A549 (cell line): ENCODE measurements around the gene CAPN2. TPM values are rescaled to one million over a fixed set of nuclear protein-coding genes. Genes with fewer than 3 reads are reported as not detected.

Experiments
- ATAC-seq, 2 experiments: fragments of 200-7000 bp in 1 of 2; fragments of >200 bp in 1 of 2; cut with Nextera tagmentation in 1 of 2; cut with Tn5 transposase in 1 of 2; 3 replicates each; pipeline versions ENCODE4 v1.8.0 to v1.9.1; 2018 to 2020; ENCODE audit warnings: mild to moderate bottlenecking in 1 of 2, moderate library complexity in 1 of 2
- CTCF ChIA-PET: fragments of 300-600 bp; sonication (Branson Sonifier 250); formaldehyde crosslinking; extraction: SDS; loops from one replicate; lab custom pipeline; 2021; ENCODE audit warnings: antibody characterized with exemption, inconsistent platforms; lab: Yijun Ruan, JAX
- POLR2A ChIA-PET: fragments of 350-600 bp; formaldehyde crosslinking; extraction: SDS; loops from one replicate; lab custom pipeline; 2021; ENCODE audit warnings: antibody characterized with exemption, inconsistent platforms; lab: Yijun Ruan, JAX
- DNase-seq, 2 experiments: peaks; one replicate each; pipeline versions ENCODE4 v3.0.0 to v3.0.0-alpha.2; 2011 to 2016; ENCODE audit warnings: low read depth in 1 of 2, low spot score in 1 of 2
- FAIRE-seq: peaks from 2 replicates; lab custom pipeline; 2011; peaks lifted over from hg19 to GRCh38; lab: Jason Lieb, UNC
- H3K27ac ChIP-seq, 2 experiments: fragments of >200 bp; sonication (Bioruptor Twin); formaldehyde crosslinking; 3 replicates each; pipeline ENCODE4 v1.5.1; 2016 to 2017
- H3K4me1 ChIP-seq: fragments of >200 bp; sonication (Bioruptor Twin); formaldehyde crosslinking; 3 replicates; pipeline ENCODE4 v1.6.1; 2016
- H3K4me2 ChIP-seq: fragments of >200 bp; sonication (Bioruptor Twin); formaldehyde crosslinking; 3 replicates; pipeline ENCODE4 v1.6.1; 2016
- H3K4me3 ChIP-seq: fragments of >200 bp; sonication (Bioruptor Twin); formaldehyde crosslinking; 3 replicates; pipeline ENCODE4 v1.5.1; 2016
- H3K9me3 ChIP-seq: fragments of >200 bp; sonication (Bioruptor Twin); formaldehyde crosslinking; 3 replicates; pipeline ENCODE4 v1.6.1; 2016
- ATOH8 ChIP-seq: fragments of 250-450 bp; sonication (Bioruptor Pico); IDR thresholded peaks from 2 replicates; pipeline ENCODE4 v1.5.0; 2020; ENCODE audit warnings: low read depth, mild to moderate bottlenecking, moderate library complexity
- BHLHE40 ChIP-seq: IDR thresholded peaks from 2 replicates; pipeline ENCODE4 v1.6.1; 2012; ENCODE audit warnings: low read depth, low read length, inconsistent platforms
- CBX8 ChIP-seq: fragments of 200-600 bp; sonication (generic); IDR thresholded peaks from 2 replicates; pipeline ENCODE4 v1.6.1; 2016
- CHD2 ChIP-seq: fragments of 150-350 bp; IDR thresholded peaks from 2 replicates; pipeline ENCODE4 v1.6.1; 2014; ENCODE audit warnings: low read length; ENCODE audit not compliant: partially characterized antibody
- CHD4 ChIP-seq: fragments of 200-600 bp; sonication (generic); IDR thresholded peaks from 2 replicates; pipeline ENCODE4 v1.6.1; 2016; ENCODE audit warnings: antibody characterized with exemption, mild to moderate bottlenecking, borderline replicate concordance
- CTCF ChIP-seq: fragments of >200 bp; sonication (Bioruptor Twin); formaldehyde crosslinking; IDR thresholded peaks from 3 replicates; pipeline ENCODE4 v1.5.1; 2016
- EHF ChIP-seq: fragments of 250-450 bp; sonication (Bioruptor Pico); IDR thresholded peaks from 2 replicates; pipeline ENCODE4 v1.5.0; 2020; ENCODE audit warnings: mild to moderate bottlenecking
- ELK1 ChIP-seq: fragments of 150-350 bp; IDR thresholded peaks from 2 replicates; pipeline ENCODE4 v1.6.1; 2014; ENCODE audit warnings: low read depth, mild to moderate bottlenecking, low read length
- EP300 ChIP-seq, 2 experiments: fragments of >200 bp; sonication (Bioruptor Twin); formaldehyde crosslinking; IDR thresholded peaks; 2 replicates in 1 of 2; 3 replicates in 1 of 2; pipeline ENCODE4 v1.6.1; 2016 to 2017
- ESRRA ChIP-seq: fragments of 150-350 bp; IDR thresholded peaks from 2 replicates; pipeline ENCODE4 v1.6.1; 2014; ENCODE audit warnings: mild to moderate bottlenecking, low read length, borderline replicate concordance
- FOSB ChIP-seq: fragments of 250-450 bp; sonication (Bioruptor Pico); IDR thresholded peaks from 2 replicates; pipeline ENCODE4 v1.5.0; 2020; ENCODE audit warnings: mild to moderate bottlenecking, moderate library complexity
- FOSL2 ChIP-seq, 2 experiments: fragments of 450-650 bp in 1 of 2; fragments of >200 bp in 1 of 2; sonication (Bioruptor Twin) in 1 of 2; formaldehyde crosslinking; IDR thresholded peaks; 2 replicates each; pipeline versions ENCODE4 v1.5.0 to v1.6.1; 2016 to 2020; ENCODE audit warnings: mild to moderate bottlenecking in 1 of 2, moderate library complexity in 1 of 2
- FOXS1 ChIP-seq: fragments of 250-450 bp; sonication (Bioruptor Pico); IDR thresholded peaks from 2 replicates; pipeline ENCODE4 v1.5.0; 2020; ENCODE audit warnings: mild to moderate bottlenecking, moderate library complexity
- HES2 ChIP-seq: fragments of >200 bp; sonication (Bioruptor Twin); formaldehyde crosslinking; IDR thresholded peaks from 2 replicates; pipeline ENCODE4 v1.6.1; 2016
- HEYL ChIP-seq: fragments of 250-450 bp; sonication (Bioruptor Pico); IDR thresholded peaks from 2 replicates; pipeline ENCODE4 v1.8.0; 2021; ENCODE audit warnings: mild to moderate bottlenecking, moderate library complexity
- HOXB13 ChIP-seq: fragments of 250-450 bp; sonication (Bioruptor Pico); IDR thresholded peaks from 2 replicates; pipeline ENCODE4 v1.5.0; 2020; ENCODE audit warnings: low read depth, mild to moderate bottlenecking, moderate library complexity
- JUN ChIP-seq, 2 experiments: fragments of >200 bp; sonication (Bioruptor Twin); formaldehyde crosslinking; IDR thresholded peaks; 2 replicates in 1 of 2; 3 replicates in 1 of 2; pipeline ENCODE4 v1.6.1; 2016 to 2017
- JUNB ChIP-seq: fragments of >200 bp; sonication (Bioruptor Twin); formaldehyde crosslinking; IDR thresholded peaks from 2 replicates; pipeline ENCODE4 v1.6.1; 2016
- KDM1A ChIP-seq: fragments of 200-600 bp; sonication (generic); IDR thresholded peaks from 2 replicates; pipeline ENCODE4 v1.6.1; 2016; ENCODE audit warnings: low read depth, mild to moderate bottlenecking
- MAX ChIP-seq: IDR thresholded peaks from 2 replicates; pipeline ENCODE4 v1.6.1; 2012
- PHF8 ChIP-seq: fragments of 200-600 bp; sonication (generic); IDR thresholded peaks from 2 replicates; pipeline ENCODE4 v1.6.1; 2016; ENCODE audit warnings: low read depth, mild to moderate bottlenecking, antibody characterized with exemption, moderate library complexity, borderline replicate concordance
- POLR2A ChIP-seq: IDR thresholded peaks from 2 replicates; pipeline ENCODE4 v1.6.1; 2012; ENCODE audit warnings: mild to moderate bottlenecking, low read length
- RAD21 ChIP-seq, 2 experiments: fragments of >200 bp in 1 of 2; sonication (Bioruptor Twin) in 1 of 2; formaldehyde crosslinking in 1 of 2; IDR thresholded peaks in 1 of 2; conservative IDR thresholded peaks in 1 of 2; 2 replicates in 1 of 2; 3 replicates in 1 of 2; pipeline ENCODE4 v1.6.1; 2012 to 2018; ENCODE audit warnings: inconsistent platforms in 1 of 2
- RCOR1 ChIP-seq: fragments of 150-350 bp; IDR thresholded peaks from 2 replicates; pipeline ENCODE4 v1.6.1; 2014; ENCODE audit warnings: antibody characterized with exemption, low read length, low read depth
- RFX5 ChIP-seq: fragments of 450-650 bp; IDR thresholded peaks from 2 replicates; pipeline ENCODE4 v1.7.1; 2014; ENCODE audit warnings: antibody characterized with exemption, mild to moderate bottlenecking, moderate library complexity
- SMC3 ChIP-seq: fragments of >200 bp; sonication (Bioruptor Twin); formaldehyde crosslinking; IDR thresholded peaks from 3 replicates; pipeline ENCODE4 v1.6.1; 2018; ENCODE audit warnings: inconsistent platforms
- SREBF2 ChIP-seq: fragments of 450-650 bp; IDR thresholded peaks from 2 replicates; pipeline ENCODE4 v1.6.1; 2014; ENCODE audit warnings: mild to moderate bottlenecking, moderate library complexity
- TFCP2L1 ChIP-seq: fragments of 250-450 bp; sonication (Bioruptor Pico); IDR thresholded peaks from 2 replicates; pipeline ENCODE4 v1.5.0; 2021; ENCODE audit warnings: mild to moderate bottlenecking
- TP53 ChIP-seq: fragments of 250-450 bp; sonication (Bioruptor Pico); IDR thresholded peaks from 2 replicates; pipeline ENCODE4 v1.5.0; 2021; ENCODE audit warnings: mild to moderate bottlenecking, moderate library complexity
- ZNF302 ChIP-seq: fragments of 250-450 bp; sonication (Bioruptor Pico); IDR thresholded peaks from 2 replicates; pipeline ENCODE4 v1.9.0; 2021; ENCODE audit warnings: inconsistent platforms, mild to moderate bottlenecking, moderate library complexity
- WGBS: methylation state at CpG from one replicate; pipeline ENCODE4 v1.1.6; 2017; ENCODE audit errors: missing lambda C conversion rate; 5-methylcytosine and 5-hydroxymethylcytosine counted together
- polyA plus RNA-seq, 4 experiments: library from polyadenylated mRNA; depleted of rRNA in 3 of 4; stranded (reverse); fragments of >200 nt; fragmentation: RNase III in 1 of 4; extraction: RNeasy Plus Mini Kit Qiagen cat#74134 plus additional on column Dnase treatment in 1 of 4; gene quantifications; 2 replicates in 3 of 4; 3 replicates in 1 of 4; pipeline ENCODE4 v1.2.3, GENCODE V29; 2011 to 2017

Gene CAPN2
- polyA plus RNA-seq, 2 of the 4 experiments (the other 2 are of a cell fraction), result 199 to 300 TPM

- 90% methylated on average over 4 of the region's 4 CpGs for WGBS
- no peak overlapping the region for H3K4me2 ChIP-seq
Observed at GRCh38 chr1:223724376-223724775, 12.0 kb downstream of the CAPN2 start.

GRCh38 chr1:223725578-223725977, 13.2 kb downstream of the CAPN2 start:
- Histone ChIP-seq H3K4me2 (peak overlapping the region; percentile 78), H3K4me3 (no peak overlapping the region), H3K9me3 (no peaks in the 10 kb centered on the region), H3K27ac (peak overlapping the region; percentile 80 to 99), H3K4me1 (peaks cover 90% of the 10 kb centered on the region)
- TF ChIP-seq KDM1A (0 out of 2 replicates have a peak, but pooled peaks have one; percentile 54), HOXB13 (CRISPR knock-in tag) (no peak)
- ATAC-seq, result no peak
- DNase-seq, result no peak
- no peak for FAIRE-seq
- POLR2A ChIA-PET, result no interaction called here
- CTCF ChIA-PET, result interaction anchor here (0.8 to 10.2 kb wide), 7 partner anchors 8 to 46 kb away, joined by 3 to 122 read pairs (median 5); no protein-coding TSS in a partner anchor
- 90% methylated on average over 8 of the region's 8 CpGs for WGBS

More at GRCh38 chr1:223724376-223724775, 12.0 kb downstream of the CAPN2 start:
- no peak for ATAC-seq
- ChIA-PET POLR2A (no interaction called here), CTCF (interaction anchor here (1.1 to 10.2 kb wide), 7 partner anchors 9 to 733 kb away, joined by 3 to 122 read pairs (median 5); partner anchors contain the start of gene CAPN2)
- no peak for FAIRE-seq
- peak overlapping the region in 1 of 2 experiments; percentile 99; a peak in 3 of 6 replicates for H3K27ac ChIP-seq
- no peak for TF ChIP-seq FOSL2 (IDR thresholded peaks at IDR 0.05)
- TF ChIP-seq FOSL2 (CRISPR knock-in tag; IDR thresholded peaks at IDR 0.05), result peak; percentile 41; the same call in 1 of the 2 replicates
- TF ChIP-seq RCOR1, result no peak
- no peak for DNase-seq
- no peak overlapping the region for H3K4me3 ChIP-seq
- no peaks in the 10 kb centered on the region for H3K9me3 ChIP-seq
- peaks cover 90% of the 10 kb centered on the region for H3K4me1 ChIP-seq

- no peak for FAIRE-seq
- H3K4me2 ChIP-seq, result peak overlapping the region; percentile 78
- WGBS, result 13% methylated on average over 9 of the region's 9 CpGs
- POLR2A ChIA-PET, result interaction anchor here (1.1 to 1.3 kb wide), 2 partner anchors 19 to 22 kb away, joined by 3 to 4 read pairs; no protein-coding TSS in a partner anchor
- no peak overlapping the region for H3K4me3 ChIP-seq
- peaks cover 90% of the 10 kb centered on the region for H3K4me1 ChIP-seq
- peak; percentile 87 to 93 for DNase-seq
- peak overlapping the region; percentile 80 to 99 for H3K27ac ChIP-seq
- CTCF ChIA-PET, result interaction anchor here (0.9 to 10.2 kb wide), 4 partner anchors 15 to 28 kb away, joined by 3 to 122 read pairs (median 4); no protein-coding TSS in a partner anchor
- no peaks in the 10 kb centered on the region for H3K9me3 ChIP-seq
- peak; percentile 87 to 89 for ATAC-seq
- no peak for TF ChIP-seq EHF
- TF ChIP-seq HEYL (CRISPR knock-in tag), result no peak
- no peak for TF ChIP-seq SMC3
- no peak for TF ChIP-seq SREBF2
- no peak for TF ChIP-seq RFX5
- no peak for TF ChIP-seq CHD4
- TF ChIP-seq CBX8, result no peak
- peak; percentile 95 for TF ChIP-seq FOSL2 (IDR thresholded peaks at IDR 0.05)
- TF ChIP-seq FOSL2 (CRISPR knock-in tag; IDR thresholded peaks at IDR 0.05), result peak; percentile 99
- no peak for TF ChIP-seq POLR2A
- no peak for TF ChIP-seq BHLHE40
- no peak for TF ChIP-seq HES2
- TF ChIP-seq EP300 (IDR thresholded peaks at IDR 0.05), result peak in 1 of 2 experiments; percentile 55; a peak in 1 of 5 replicates
- no peak for TF ChIP-seq ELK1
- TF ChIP-seq JUN (IDR thresholded peaks at IDR 0.05), result peak; percentile 31 to 71; a peak in 3 of 5 replicates
- TF ChIP-seq ESRRA, result no peak
- TF ChIP-seq RAD21 (conservative IDR thresholded peaks at IDR 0.05 in 1 of 2, IDR thresholded peaks at IDR 0.05 in 1 of 2), result no peak; a peak in 1 of 5 replicates
- TF ChIP-seq FOSB (CRISPR knock-in tag), result no peak
- TF ChIP-seq CHD2, result no peak
- TF ChIP-seq ATOH8 (CRISPR knock-in tag), result no peak
- no peak for TF ChIP-seq TFCP2L1 (CRISPR knock-in tag)
- no peak for TF ChIP-seq TP53 (CRISPR knock-in tag)
- TF ChIP-seq MAX, result peak; percentile 90
- TF ChIP-seq JUNB, result peak; percentile 89
- no peak for TF ChIP-seq PHF8
- TF ChIP-seq FOXS1, result no peak
- TF ChIP-seq ZNF302 (CRISPR knock-in tag), result no peak
- no peak for TF ChIP-seq CTCF
Observed at GRCh38 chr1:223726380-223727001, 14.2 kb downstream of the CAPN2 start.
